NB4 (cell line): Measurements from ENCODE around the gene OSBPL2.

Experiments
- DNase-seq: peaks from one replicate; pipeline ENCODE4 v3.0.0; 2010; ENCODE audit warnings: low read depth
- H3K4me3 ChIP-seq: one replicate; pipeline ENCODE4 v1.5.1; 2011; ENCODE audit warnings: mild to moderate bottlenecking, low read depth, low read length, moderate library complexity
- CTCF ChIP-seq: IDR thresholded peaks from one replicate; pipeline ENCODE4 v1.5.1; 2012; ENCODE audit warnings: low read depth, low read length
- MAX ChIP-seq: IDR thresholded peaks from 2 replicates; pipeline ENCODE4 v1.6.1; 2011; ENCODE audit warnings: low read depth, low read length
- MYC ChIP-seq: IDR thresholded peaks from 2 replicates; pipeline ENCODE4 v1.6.1; 2011; ENCODE audit warnings: low read depth, low read length
- POLR2A ChIP-seq: IDR thresholded peaks from 2 replicates; pipeline ENCODE4 v1.6.1; 2011; ENCODE audit warnings: mild to moderate bottlenecking; ENCODE audit not compliant: insufficient read length; ENCODE audit errors: extremely low read depth

The OSBPL2 gene

GRCh38 chr20:62195075-62195405 is 43.3 kb upstream of the OSBPL2 start:
- no peak for TF ChIP-seq CTCF
- TF ChIP-seq POLR2A = no peak
- no peak for TF ChIP-seq MYC
- TF ChIP-seq MAX = no peak
- H3K4me3 ChIP-seq = no peak overlapping the region
- no peak for DNase-seq

GRCh38 chr20:62195736-62196135 is 42.6 kb upstream of the OSBPL2 start:
- no peak overlapping the region for H3K4me3 ChIP-seq
- no peak for DNase-seq
- TF ChIP-seq MAX (no peak), CTCF (no peak), MYC (no peak), POLR2A (no peak)

- DNase-seq = no peak
- H3K4me3 ChIP-seq = no peak overlapping the region
- TF ChIP-seq CTCF (no peak), MAX (no peak), POLR2A (no peak), MYC (no peak)
Measured at GRCh38 chr20:62196286-62196685, 42.0 kb upstream of the OSBPL2 start.

- no peak overlapping the region for H3K4me3 ChIP-seq
- no peak for DNase-seq
- TF ChIP-seq MAX (no peak), POLR2A (no peak), CTCF (no peak), MYC (no peak)
Measured at GRCh38 chr20:62197311-62197710, 41.0 kb upstream of the OSBPL2 start.

GRCh38 chr20:62197801-62198200 is 40.5 kb upstream of the OSBPL2 start:
- DNase-seq = no peak
- no peak overlapping the region for H3K4me3 ChIP-seq
- TF ChIP-seq POLR2A = no peak
- TF ChIP-seq CTCF = no peak
- TF ChIP-seq MYC = no peak
- TF ChIP-seq MAX = no peak

GRCh38 chr20:62198496-62198895 is 39.8 kb upstream of the OSBPL2 start:
- no peak for DNase-seq
- H3K4me3 ChIP-seq = no peak overlapping the region
- no peak for TF ChIP-seq MAX
- no peak for TF ChIP-seq POLR2A
- no peak for TF ChIP-seq CTCF
- TF ChIP-seq MYC = no peak
